Stimulated activated CD8-positive, alpha-beta memory T cell treated with anti-CD3 and anti-CD28 coated beads, Interleukin-7, amount 100 ng/mL, for 24 hours (primary cell): ENCODE measurements around the gene CDC42BPA.

Experiments used
- DNase-seq: peaks from one replicate; pipeline ENCODE4 v3.0.0-alpha.2; 2020; ENCODE audit warnings: low read depth

The CDC42BPA gene

DNA sequence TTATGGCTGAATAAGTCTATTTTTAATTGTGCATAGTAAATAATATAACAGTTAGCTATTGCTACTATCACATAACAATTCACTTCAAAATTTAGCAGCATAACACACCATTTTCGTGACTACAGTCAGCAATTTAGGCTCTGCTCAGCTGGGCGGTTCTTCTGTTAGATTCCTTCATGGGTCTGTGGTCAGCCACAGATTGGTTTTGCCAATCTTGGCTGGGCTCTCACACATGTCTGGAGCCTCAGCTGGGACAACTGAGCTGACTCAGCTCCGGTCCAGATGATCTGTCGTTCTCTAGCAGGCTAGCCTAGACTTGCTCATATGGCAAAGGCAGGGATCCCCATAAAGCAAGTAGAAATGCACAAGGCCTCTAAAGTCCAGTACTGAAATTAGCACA lies 15.1 kb upstream of the CDC42BPA start:
- no peak for DNase-seq

DNA sequence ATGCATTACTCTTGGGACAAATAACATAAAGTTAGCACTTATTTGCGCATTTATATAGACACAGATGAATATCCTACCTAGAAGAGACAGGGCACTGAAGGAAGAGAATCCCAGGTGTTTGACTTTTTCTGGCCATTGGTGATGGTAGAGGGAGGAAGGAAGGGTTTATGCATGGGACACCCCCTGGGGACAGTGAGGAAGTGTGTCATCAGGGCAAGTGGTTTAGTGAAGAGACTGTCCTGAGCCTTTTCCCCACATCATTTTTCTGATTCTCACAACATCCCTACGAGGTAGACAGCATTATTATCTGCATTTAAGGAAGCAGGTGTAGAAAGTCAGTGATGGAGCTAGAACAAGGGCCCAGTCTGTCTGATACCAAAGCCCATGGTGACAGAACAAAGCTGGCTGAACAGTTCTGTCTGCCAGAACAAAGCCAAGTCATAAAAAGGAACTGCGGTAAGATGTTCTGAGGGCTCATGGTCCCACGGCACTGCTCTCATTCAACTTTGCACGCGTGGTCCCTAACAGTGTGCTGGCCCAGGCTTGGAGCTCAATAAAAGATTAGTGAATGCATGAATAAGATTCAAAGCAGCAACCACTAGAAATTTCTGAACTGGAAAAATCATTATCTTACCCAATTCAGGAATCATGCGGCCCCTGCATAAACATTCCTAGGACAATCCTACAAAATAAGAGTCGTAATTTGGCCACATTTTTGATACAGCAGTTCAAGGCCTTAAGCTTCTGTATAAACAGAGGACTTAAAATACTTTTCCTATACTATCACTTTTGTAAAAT lies 12.2 kb upstream of the CDC42BPA start:
- no peak for DNase-seq

GRCh38 chr1:227328405-227329019 lies 10.2 kb upstream of the CDC42BPA start:
- no peak for DNase-seq

DNA sequence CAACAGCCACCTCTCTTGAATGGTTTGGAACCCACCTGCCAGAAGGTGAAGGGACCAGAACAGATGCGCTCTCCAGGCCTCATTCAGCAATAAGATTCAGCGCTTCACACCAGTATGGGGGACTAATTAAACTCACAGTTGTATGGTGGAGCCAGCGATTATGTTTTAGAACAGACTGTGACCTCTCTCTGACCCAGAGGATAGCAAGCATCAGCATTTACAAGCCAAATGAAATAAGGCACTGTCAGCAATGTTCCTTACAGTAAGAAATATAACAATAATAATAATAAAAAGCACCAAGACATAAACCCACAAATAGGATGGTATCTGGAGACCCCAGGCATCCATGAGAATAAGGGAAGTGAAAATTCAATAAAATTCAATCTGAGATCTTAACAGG lies 6.9 kb upstream of the CDC42BPA start:
- DNase-seq, result no peak

DNA sequence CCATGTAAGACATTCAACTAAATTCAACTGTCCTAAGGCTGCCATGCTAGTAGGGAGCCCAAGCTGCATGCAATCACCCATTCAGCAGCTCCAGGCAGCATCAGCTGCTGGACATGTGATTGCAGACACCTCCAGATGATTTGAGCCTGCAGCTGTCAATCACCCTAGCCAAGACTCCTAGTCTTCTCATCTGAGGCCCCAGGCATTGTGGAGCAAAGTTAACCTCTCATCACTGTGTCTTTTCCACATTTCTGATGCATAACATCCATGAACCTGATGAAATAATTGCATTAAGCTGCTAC lies 5.6 kb upstream of the CDC42BPA start:
- no peak for DNase-seq

GRCh38 chr1:227323171-227323966 lies 5.1 kb upstream of the CDC42BPA start:
- no peak for DNase-seq

DNA sequence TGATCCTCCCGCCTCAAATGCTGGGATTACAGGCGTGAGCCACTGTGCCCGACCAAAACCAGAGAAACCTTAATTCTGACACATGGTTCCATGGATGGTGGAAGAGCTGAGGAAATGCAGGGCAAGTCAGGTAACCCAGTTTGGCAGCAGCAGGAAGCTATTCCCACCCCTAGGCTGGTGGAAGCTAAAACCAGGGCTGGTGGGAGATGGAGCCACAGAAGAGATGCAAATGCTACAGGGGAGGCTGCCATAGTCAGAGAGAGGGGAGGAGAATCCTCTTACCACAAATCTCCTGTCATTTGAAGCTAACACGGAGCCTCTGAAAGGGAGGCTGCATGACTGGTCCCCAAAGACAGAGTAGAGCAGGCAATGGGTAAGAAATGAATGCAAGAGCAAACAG lies 4.1 kb upstream of the CDC42BPA start:
- DNase-seq, result no peak

GRCh38 chr1:227321035-227321434 lies 2.7 kb upstream of the CDC42BPA start:
- no peak for DNase-seq

DNA sequence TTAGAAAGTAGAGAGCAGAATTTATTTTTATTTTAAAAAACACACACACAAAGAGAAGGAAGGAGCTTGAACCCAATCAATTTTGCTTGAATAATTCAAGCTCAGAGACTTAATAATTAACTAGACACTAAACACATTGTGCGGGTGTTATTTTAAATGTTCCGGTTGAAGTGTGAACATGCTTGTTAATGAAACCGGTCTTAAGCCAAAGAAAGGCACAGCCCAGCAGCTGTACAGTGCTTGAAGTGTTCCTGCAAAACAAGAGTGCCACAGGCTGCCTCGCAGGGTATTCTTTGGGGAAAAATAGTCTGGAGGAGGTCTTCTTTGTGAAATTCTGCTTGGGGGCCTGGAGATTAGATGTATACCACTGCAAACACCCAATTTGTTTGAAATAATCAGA lies 2.2 kb upstream of the CDC42BPA start:
- DNase-seq, result no peak

DNA sequence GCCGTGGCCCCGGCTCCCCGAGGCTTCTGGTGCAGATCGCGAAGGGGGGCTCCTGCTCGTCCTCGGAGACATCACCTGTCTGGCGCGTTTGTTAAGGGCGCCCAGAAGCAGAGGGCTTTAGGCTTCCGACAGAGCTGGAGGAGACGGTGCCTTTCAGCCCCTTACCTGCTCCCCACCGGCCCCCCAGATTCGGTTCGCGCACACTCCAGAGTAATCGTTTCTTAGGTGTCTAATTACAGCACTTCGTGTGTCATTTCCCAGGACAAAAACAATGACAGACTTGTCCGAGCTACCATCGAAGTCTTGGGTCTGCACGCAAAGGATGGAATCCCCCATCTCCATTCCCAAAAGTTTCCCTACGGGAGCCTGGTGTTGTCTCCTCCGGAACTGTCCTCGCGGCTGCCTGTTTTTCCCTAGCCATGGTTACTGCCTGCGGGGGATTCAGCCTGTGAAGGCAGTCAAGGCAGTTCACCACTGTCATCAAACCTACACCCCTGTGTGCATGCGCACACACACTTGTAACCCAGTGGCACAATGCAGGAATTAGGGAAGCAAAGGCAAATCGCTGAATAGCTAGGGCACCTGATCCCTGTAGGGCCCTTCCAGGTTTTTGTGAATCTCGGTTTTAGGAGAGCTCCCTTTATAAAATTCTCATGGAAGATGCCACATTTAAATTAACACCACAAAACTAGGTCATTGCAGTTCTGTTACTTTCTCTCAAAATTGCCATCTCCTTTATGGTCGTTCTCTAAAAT lies 738 bp upstream of the CDC42BPA start:
- no peak for DNase-seq

GRCh38 chr1:227317523-227318015 lies 723 bp downstream of the CDC42BPA start:
- no peak for DNase-seq

GRCh38 chr1:227317011-227317451 lies 1.3 kb downstream of the CDC42BPA start:
- no peak for DNase-seq

DNA sequence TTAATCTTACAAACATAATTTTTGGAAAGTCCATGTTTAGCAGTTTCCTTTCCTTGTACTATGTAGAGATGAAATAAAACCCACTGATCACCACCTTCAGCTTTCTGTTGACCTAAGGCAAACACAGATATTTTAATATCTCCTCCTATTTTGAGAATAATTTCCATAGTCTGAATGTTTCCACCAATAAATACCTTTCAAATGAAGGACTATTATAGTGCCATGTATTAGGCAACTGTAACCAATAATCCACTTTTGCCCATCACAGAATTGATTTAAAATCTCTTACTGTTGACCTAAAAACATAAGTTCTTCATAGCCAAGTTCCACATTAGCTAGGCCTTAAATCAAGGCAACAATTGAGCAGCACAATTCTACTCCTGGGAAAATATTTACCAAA lies 1.8 kb downstream of the CDC42BPA start:
- DNase-seq, result no peak

GRCh38 chr1:227315629-227316346 lies 2.5 kb downstream of the CDC42BPA start:
- DNase-seq, result no peak

GRCh38 chr1:227314014-227314848 lies 4.1 kb downstream of the CDC42BPA start:
- no peak for DNase-seq

DNA sequence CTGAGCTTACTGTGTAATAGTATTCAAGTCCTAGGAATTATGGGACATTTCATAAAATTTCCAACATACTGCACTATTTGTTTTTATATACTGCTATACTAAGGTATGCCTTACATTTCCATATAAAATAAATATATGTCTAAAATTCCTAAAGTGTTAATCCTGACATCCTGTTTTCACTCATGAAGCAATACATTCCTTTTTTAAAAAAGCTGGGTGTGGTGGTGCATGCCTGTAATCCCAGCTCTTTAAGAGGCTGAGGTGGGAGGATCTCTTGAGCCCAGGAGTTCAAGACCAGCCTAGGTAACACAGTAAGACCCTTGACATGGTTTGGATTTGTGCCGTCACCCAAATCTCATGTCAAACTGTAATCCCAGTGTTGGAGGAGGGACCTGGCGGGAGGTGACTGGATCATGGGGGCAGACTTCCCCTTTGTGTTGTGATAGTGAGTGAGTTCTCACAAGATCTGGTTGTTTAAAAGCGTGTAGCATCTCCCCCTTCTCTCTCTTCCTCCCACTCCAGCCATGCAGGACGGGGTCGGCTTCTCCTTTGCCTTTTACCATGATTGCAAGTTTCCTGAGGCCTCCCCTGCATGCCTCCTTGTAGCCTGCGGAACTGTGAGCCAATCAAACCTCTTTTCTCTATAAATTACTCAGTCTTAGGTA lies 5.8 kb downstream of the CDC42BPA start:
- DNase-seq, result no peak

DNA sequence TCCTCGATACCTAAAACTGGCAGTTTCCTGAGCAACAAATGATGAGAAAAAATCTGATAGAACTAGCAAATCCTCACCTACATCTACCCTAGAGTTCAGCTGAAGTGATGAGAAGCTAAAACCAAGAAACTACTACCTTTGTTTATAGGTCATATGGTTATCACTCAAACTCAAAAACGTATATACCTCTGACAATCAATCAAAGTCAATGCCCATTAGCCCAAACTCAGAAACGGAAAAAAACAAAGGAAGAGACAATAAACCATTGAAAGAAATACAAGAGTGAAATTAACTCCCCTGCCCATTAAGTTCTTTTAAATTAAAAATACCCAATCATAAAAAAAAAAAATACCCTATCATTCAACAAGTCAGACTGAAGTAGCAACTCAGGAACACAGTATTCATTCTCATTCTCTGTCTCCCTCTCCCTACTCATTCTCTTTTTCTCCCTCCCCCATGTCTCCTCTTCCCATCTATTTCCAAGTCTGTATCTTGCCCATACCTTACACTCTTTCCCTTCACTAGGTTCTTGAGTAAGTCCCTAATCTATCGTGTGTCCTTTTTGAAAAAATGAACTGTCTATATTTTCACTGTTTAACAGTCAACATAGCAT lies 6.8 kb downstream of the CDC42BPA start:
- no peak for DNase-seq

- DNase-seq, result no peak
Measured at GRCh38 chr1:227308367-227309336, 9.6 kb downstream of the CDC42BPA start.
